ENCODE measurements around the gene FRMD1.

The FRMD1 gene

DNA sequence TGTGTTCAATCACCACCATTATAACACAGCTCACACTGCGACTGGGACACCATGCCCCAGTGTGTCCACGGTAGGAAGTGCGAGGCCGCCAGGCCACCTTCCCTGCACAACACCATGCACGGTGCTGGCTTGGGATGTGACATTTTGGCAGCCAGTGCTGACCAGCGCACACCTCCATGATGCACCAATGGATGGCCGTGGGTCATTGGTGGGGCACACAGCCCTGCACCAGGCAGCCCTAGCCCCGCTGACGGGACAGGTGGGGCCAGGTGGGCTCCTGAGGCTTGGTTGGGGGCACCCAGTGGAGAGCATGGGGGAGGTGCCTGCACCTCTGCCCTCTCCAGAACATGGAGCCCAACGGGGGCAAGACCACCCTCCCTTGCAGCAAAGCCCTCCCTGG is 18.2 kb upstream of the FRMD1 start:
- H3K4me3 ChIP-seq (ENCODE audit: severe bottlenecking), result no peak overlapping the region
- H3K9me3 ChIP-seq (ENCODE audit: severe bottlenecking), result no peaks in the 10 kb centered on the region
- no peak overlapping the region for H3K27ac ChIP-seq (ENCODE audit: poor library complexity, severe bottlenecking)
- H3K27me3 ChIP-seq (ENCODE audit: insufficient read depth, poor library complexity, severe bottlenecking), result peaks cover 9% of the 10 kb centered on the region
- TF ChIP-seq, protein P1, sequence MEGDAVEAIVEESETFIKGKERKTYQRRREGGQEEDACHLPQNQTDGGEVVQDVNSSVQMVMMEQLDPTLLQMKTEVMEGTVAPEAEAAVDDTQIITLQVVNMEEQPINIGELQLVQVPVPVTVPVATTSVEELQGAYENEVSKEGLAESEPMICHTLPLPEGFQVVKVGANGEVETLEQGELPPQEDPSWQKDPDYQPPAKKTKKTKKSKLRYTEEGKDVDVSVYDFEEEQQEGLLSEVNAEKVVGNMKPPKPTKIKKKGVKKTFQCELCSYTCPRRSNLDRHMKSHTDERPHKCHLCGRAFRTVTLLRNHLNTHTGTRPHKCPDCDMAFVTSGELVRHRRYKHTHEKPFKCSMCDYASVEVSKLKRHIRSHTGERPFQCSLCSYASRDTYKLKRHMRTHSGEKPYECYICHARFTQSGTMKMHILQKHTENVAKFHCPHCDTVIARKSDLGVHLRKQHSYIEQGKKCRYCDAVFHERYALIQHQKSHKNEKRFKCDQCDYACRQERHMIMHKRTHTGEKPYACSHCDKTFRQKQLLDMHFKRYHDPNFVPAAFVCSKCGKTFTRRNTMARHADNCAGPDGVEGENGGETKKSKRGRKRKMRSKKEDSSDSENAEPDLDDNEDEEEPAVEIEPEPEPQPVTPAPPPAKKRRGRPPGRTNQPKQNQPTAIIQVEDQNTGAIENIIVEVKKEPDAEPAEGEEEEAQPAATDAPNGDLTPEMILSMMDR (IDR thresholded peaks at IDR 0.05; ENCODE audit: poor library complexity, severe bottlenecking), result no peak
- ATAC-seq (ENCODE audit: low read depth) (no peak), DNase-seq (ENCODE audit: low spot score) (peak; percentile 41)
- no peaks in the 10 kb centered on the region for H3K36me3 ChIP-seq (ENCODE audit: low read depth)
- H3K4me1 ChIP-seq (ENCODE audit: insufficient read depth, poor library complexity, severe bottlenecking), result no peaks in the 10 kb centered on the region

- Histone ChIP-seq H3K9me3 (ENCODE audit: severe bottlenecking) (no peaks in the 10 kb centered on the region), H3K27ac (ENCODE audit: poor library complexity, severe bottlenecking) (no peak overlapping the region), H3K27me3 (ENCODE audit: insufficient read depth, poor library complexity, severe bottlenecking) (peaks cover 5% of the 10 kb centered on the region), H3K36me3 (ENCODE audit: low read depth) (no peaks in the 10 kb centered on the region), H3K4me3 (ENCODE audit: severe bottlenecking) (no peak overlapping the region), H3K4me1 (ENCODE audit: insufficient read depth, poor library complexity, severe bottlenecking) (no peaks in the 10 kb centered on the region)
- DNase-seq (ENCODE audit: low spot score) (peak; percentile 43), ATAC-seq (ENCODE audit: low read depth) (no peak)
- TF ChIP-seq, protein P1 (IDR thresholded peaks at IDR 0.05; ENCODE audit: poor library complexity, severe bottlenecking), result no peak
Observed at GRCh38 chr6:168096271-168096764, 17.3 kb upstream of the FRMD1 start.

- peaks cover 5% of the 10 kb centered on the region for H3K27me3 ChIP-seq (ENCODE audit: insufficient read depth, poor library complexity, severe bottlenecking)
- peak; percentile 12 for DNase-seq (ENCODE audit: low spot score)
- no peak overlapping the region for H3K4me3 ChIP-seq (ENCODE audit: severe bottlenecking)
- H3K4me1 ChIP-seq (ENCODE audit: insufficient read depth, poor library complexity, severe bottlenecking), result no peaks in the 10 kb centered on the region
- no peaks in the 10 kb centered on the region for H3K36me3 ChIP-seq (ENCODE audit: low read depth)
- TF ChIP-seq, protein P1 (IDR thresholded peaks at IDR 0.05; ENCODE audit: poor library complexity, severe bottlenecking), result no peak
- H3K9me3 ChIP-seq (ENCODE audit: severe bottlenecking), result no peaks in the 10 kb centered on the region
- no peak overlapping the region for H3K27ac ChIP-seq (ENCODE audit: poor library complexity, severe bottlenecking)
- no peak for ATAC-seq (ENCODE audit: low read depth)
Observed at GRCh38 chr6:168095716-168096250, 16.8 kb upstream of the FRMD1 start.

- no peaks in the 10 kb centered on the region for H3K9me3 ChIP-seq (ENCODE audit: severe bottlenecking)
- H3K36me3 ChIP-seq (ENCODE audit: low read depth), result no peaks in the 10 kb centered on the region
- DNase-seq (ENCODE audit: low spot score), result peak; percentile 33
- H3K4me1 ChIP-seq (ENCODE audit: insufficient read depth, poor library complexity, severe bottlenecking), result no peaks in the 10 kb centered on the region
- TF ChIP-seq, protein P1 (IDR thresholded peaks at IDR 0.05; ENCODE audit: poor library complexity, severe bottlenecking), result no peak
- no peak overlapping the region for H3K4me3 ChIP-seq (ENCODE audit: severe bottlenecking)
- H3K27ac ChIP-seq (ENCODE audit: poor library complexity, severe bottlenecking), result no peak overlapping the region
- H3K27me3 ChIP-seq (ENCODE audit: insufficient read depth, poor library complexity, severe bottlenecking), result no peaks in the 10 kb centered on the region
- no peak for ATAC-seq (ENCODE audit: low read depth)
Observed at GRCh38 chr6:168095171-168095691, 16.2 kb upstream of the FRMD1 start.

DNA sequence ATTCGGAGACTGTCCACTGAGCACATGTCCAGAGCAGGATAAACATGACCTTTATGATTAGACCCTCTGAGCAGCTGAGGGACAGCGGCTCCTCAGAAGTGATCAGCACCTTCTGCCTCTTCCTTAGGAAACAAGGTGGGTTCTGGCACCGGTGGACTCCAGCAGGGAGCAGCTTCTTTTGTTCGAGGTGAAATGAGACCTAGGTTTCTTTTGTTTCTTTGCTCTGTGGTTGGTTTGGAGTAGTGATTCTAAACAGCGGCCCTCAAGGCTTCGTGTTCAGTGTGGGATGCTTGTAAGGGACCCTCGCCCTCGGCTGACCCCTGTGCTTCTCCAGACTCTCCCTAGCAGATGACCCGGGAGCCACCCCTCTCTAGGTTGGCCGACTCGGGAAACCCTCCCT is 14.6 kb upstream of the FRMD1 start:
- no peaks in the 10 kb centered on the region for H3K36me3 ChIP-seq (ENCODE audit: low read depth)
- DNase-seq (ENCODE audit: low spot score), result no peak
- no peaks in the 10 kb centered on the region for H3K4me1 ChIP-seq (ENCODE audit: insufficient read depth, poor library complexity, severe bottlenecking)
- ATAC-seq (ENCODE audit: low read depth), result no peak
- H3K27ac ChIP-seq (ENCODE audit: poor library complexity, severe bottlenecking), result no peak overlapping the region
- H3K4me3 ChIP-seq (ENCODE audit: severe bottlenecking), result no peak overlapping the region
- H3K9me3 ChIP-seq (ENCODE audit: severe bottlenecking), result no peaks in the 10 kb centered on the region
- TF ChIP-seq, protein P1 (IDR thresholded peaks at IDR 0.05; ENCODE audit: poor library complexity, severe bottlenecking), result no peak
- no peaks in the 10 kb centered on the region for H3K27me3 ChIP-seq (ENCODE audit: insufficient read depth, poor library complexity, severe bottlenecking)

Measured in RWPE2 (cell line).